A549 (cell line): ENCODE results near the gene MAP7D1.

Experiments
- CTCF ChIP-seq: fragments of >200 bp; sonication (Bioruptor Twin); formaldehyde crosslinking; IDR thresholded peaks from 3 replicates; pipeline ENCODE4 v1.5.1; 2016
- FOSL2 ChIP-seq, 2 experiments: fragments of 450-650 bp in 1 of 2; fragments of >200 bp in 1 of 2; sonication (Bioruptor Twin) in 1 of 2; formaldehyde crosslinking; IDR thresholded peaks; 2 replicates each; pipeline versions ENCODE4 v1.5.0 to v1.6.1; 2016 to 2020; ENCODE audit warnings: mild to moderate bottlenecking in 1 of 2, moderate library complexity in 1 of 2
- MAFK ChIP-seq: fragments of 450-650 bp; IDR thresholded peaks from 2 replicates; pipeline ENCODE4 v1.6.1; 2014; ENCODE audit not compliant: partially characterized antibody
- PHF8 ChIP-seq: fragments of 200-600 bp; sonication (generic); IDR thresholded peaks from 2 replicates; pipeline ENCODE4 v1.6.1; 2016; ENCODE audit warnings: low read depth, mild to moderate bottlenecking, antibody characterized with exemption, moderate library complexity, borderline replicate concordance
- RAD21 ChIP-seq, 2 experiments: fragments of >200 bp in 1 of 2; sonication (Bioruptor Twin) in 1 of 2; formaldehyde crosslinking in 1 of 2; IDR thresholded peaks in 1 of 2; conservative IDR thresholded peaks in 1 of 2; 2 replicates in 1 of 2; 3 replicates in 1 of 2; pipeline ENCODE4 v1.6.1; 2012 to 2018; ENCODE audit warnings: inconsistent platforms in 1 of 2
- TF ChIP-seq, protein P1 (sequence below): fragments of 200-600 bp; sonication (generic); IDR thresholded peaks from 2 replicates; pipeline ENCODE4 v1.6.1; 2016; ENCODE audit warnings: antibody characterized with exemption, mild to moderate bottlenecking, moderate library complexity

- TF ChIP-seq RAD21 (conservative IDR thresholded peaks at IDR 0.05 in 1 of 2, IDR thresholded peaks at IDR 0.05 in 1 of 2) (no peak), CTCF (no peak), PHF8 (no peak), MAFK (no peak), FOSL2 (IDR thresholded peaks at IDR 0.05) (no peak), FOSL2 (CRISPR knock-in tag; IDR thresholded peaks at IDR 0.05) (no peak)
- TF ChIP-seq, protein P1, sequence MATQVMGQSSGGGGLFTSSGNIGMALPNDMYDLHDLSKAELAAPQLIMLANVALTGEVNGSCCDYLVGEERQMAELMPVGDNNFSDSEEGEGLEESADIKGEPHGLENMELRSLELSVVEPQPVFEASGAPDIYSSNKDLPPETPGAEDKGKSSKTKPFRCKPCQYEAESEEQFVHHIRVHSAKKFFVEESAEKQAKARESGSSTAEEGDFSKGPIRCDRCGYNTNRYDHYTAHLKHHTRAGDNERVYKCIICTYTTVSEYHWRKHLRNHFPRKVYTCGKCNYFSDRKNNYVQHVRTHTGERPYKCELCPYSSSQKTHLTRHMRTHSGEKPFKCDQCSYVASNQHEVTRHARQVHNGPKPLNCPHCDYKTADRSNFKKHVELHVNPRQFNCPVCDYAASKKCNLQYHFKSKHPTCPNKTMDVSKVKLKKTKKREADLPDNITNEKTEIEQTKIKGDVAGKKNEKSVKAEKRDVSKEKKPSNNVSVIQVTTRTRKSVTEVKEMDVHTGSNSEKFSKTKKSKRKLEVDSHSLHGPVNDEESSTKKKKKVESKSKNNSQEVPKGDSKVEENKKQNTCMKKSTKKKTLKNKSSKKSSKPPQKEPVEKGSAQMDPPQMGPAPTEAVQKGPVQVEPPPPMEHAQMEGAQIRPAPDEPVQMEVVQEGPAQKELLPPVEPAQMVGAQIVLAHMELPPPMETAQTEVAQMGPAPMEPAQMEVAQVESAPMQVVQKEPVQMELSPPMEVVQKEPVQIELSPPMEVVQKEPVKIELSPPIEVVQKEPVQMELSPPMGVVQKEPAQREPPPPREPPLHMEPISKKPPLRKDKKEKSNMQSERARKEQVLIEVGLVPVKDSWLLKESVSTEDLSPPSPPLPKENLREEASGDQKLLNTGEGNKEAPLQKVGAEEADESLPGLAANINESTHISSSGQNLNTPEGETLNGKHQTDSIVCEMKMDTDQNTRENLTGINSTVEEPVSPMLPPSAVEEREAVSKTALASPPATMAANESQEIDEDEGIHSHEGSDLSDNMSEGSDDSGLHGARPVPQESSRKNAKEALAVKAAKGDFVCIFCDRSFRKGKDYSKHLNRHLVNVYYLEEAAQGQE = no peak
These were observed 20.7 kb upstream of the MAP7D1 start for GRCh38 chr1:36135330-36135667.
